Neural progenitor cell (in vitro differentiated cells): ENCODE measurements around the gene CFAP43.

Experiments used
- CTCF ChIP-seq: fragments of 200-600 bp; sonication (generic); IDR thresholded peaks from 2 replicates; pipeline ENCODE4 v1.5.1; 2017; ENCODE audit warnings: antibody characterized with exemption, mild to moderate bottlenecking
- EZH2 ChIP-seq: fragments of 200-600 bp; sonication (generic); IDR thresholded peaks from 2 replicates; pipeline ENCODE4 v1.6.1; 2017; ENCODE audit warnings: antibody characterized with exemption, mild to moderate bottlenecking, moderate library complexity

- TF ChIP-seq EZH2, result no peak
- TF ChIP-seq CTCF, result no peak
Measured at GRCh38 chr10:104218751-104219150, 13.4 kb downstream of the CFAP43 start.
